H1 (cell line): ENCODE measurements around the gene LGALSL.

Experiments
- CTCF ChIP-seq, 3 experiments: IDR thresholded peaks; 1 replicate in 2 of 3; 2 replicates in 1 of 3; pipeline versions ENCODE4 v1.5.1 to v1.6.1; 2011; ENCODE audit warnings: low read length in 3 of 3, mild to moderate bottlenecking in 3 of 3, inconsistent platforms in 2 of 3, low read depth in 1 of 3, moderate library complexity in 1 of 3; ENCODE audit not compliant: insufficient read depth in 1 of 3; ENCODE audit errors: control extremely low read depth in 1 of 3
- EGR1 ChIP-seq: IDR thresholded peaks from 2 replicates; pipeline ENCODE4 v1.6.1; 2011; ENCODE audit warnings: low read depth, low read length, borderline replicate concordance
- EP300 ChIP-seq, 2 experiments: IDR thresholded peaks; 1 replicate in 1 of 2; 2 replicates in 1 of 2; pipeline ENCODE4 v1.6.1; 2011 to 2012; ENCODE audit warnings: low read depth in 2 of 2, low read length in 2 of 2, mild to moderate bottlenecking in 2 of 2, borderline replicate concordance in 1 of 2, inconsistent platforms in 1 of 2, moderate library complexity in 1 of 2
- POLR2A ChIP-seq, 2 experiments: IDR thresholded peaks; 1 replicate in 1 of 2; 2 replicates in 1 of 2; pipeline ENCODE4 v1.6.1; 2011; ENCODE audit warnings: low read depth in 2 of 2, low read length in 2 of 2, mild to moderate bottlenecking in 2 of 2; ENCODE audit errors: control extremely low read depth in 1 of 2

GRCh38 chr2:64477979-64478378, 24.0 kb downstream of the LGALSL start:
- TF ChIP-seq CTCF (IDR thresholded peaks at IDR 0.05; ENCODE audit: control extremely low read depth in 1 of 3, insufficient read depth in 1 of 3, low read depth in 1 of 3, low read length in 3 of 3) (no peak), POLR2A (IDR thresholded peaks at IDR 0.05; ENCODE audit: control extremely low read depth in 1 of 2, low read depth in 2 of 2, low read length in 2 of 2) (no peak), EGR1 (no peak), EP300 (IDR thresholded peaks at IDR 0.05; ENCODE audit: borderline replicate concordance in 1 of 2, low read depth in 2 of 2, low read length in 2 of 2) (no peak)
